K562 (cell line): ENCODE data around the gene DDR1. TPM values are rescaled to one million over a fixed set of nuclear protein-coding genes. Genes with fewer than 3 reads are reported as not detected.
A peak's percentile ranks its signal among the peaks of the same experiment; 100 is the strongest.

ENCODE experiments used
- ARID2 ChIP-seq: fragments of 450-650 bp; IDR thresholded peaks from 2 replicates; pipeline ENCODE4 v1.6.1; 2017; ENCODE audit warnings: antibody characterized with exemption, mild to moderate bottlenecking
- ARNT ChIP-seq, 2 experiments: fragments of 450-650 bp; IDR thresholded peaks; 2 replicates each; pipeline ENCODE4 v1.6.1; 2016; ENCODE audit warnings: mild to moderate bottlenecking in 1 of 2
- CHAMP1 ChIP-seq: fragments of 450-650 bp; IDR thresholded peaks from 2 replicates; pipeline ENCODE4 v1.6.1; 2016; ENCODE audit warnings: mild to moderate bottlenecking
- DACH1 ChIP-seq: fragments of 450-650 bp; IDR thresholded peaks from 2 replicates; pipeline ENCODE4 v1.6.1; 2018; ENCODE audit not compliant: partially characterized antibody
- ETS2 ChIP-seq: IDR thresholded peaks from 2 replicates; pipeline ENCODE4 v1.6.1; 2016; ENCODE audit warnings: borderline replicate concordance, missing genetic modification characterization, mild to moderate bottlenecking, moderate library complexity, missing compliant biosample characterization; ENCODE audit not compliant: poor library complexity, severe bottlenecking
- ETV1 ChIP-seq: fragments of 450-650 bp; conservative IDR thresholded peaks from 2 replicates; pipeline ENCODE4 v1.6.1; 2016; ENCODE audit warnings: missing genetic modification characterization, control low read depth, low read depth, missing compliant biosample characterization
- FOXO4 ChIP-seq: fragments of 450-650 bp; formaldehyde crosslinking; IDR thresholded peaks from 2 replicates; pipeline ENCODE4 v1.4.0; 2020; ENCODE audit warnings: mild to moderate bottlenecking, moderate library complexity
- GABPB2 ChIP-seq: fragments of 250-450 bp; sonication (Bioruptor Pico); conservative IDR thresholded peaks from 2 replicates; pipeline ENCODE4 v1.5.1; 2021; ENCODE audit warnings: mild to moderate bottlenecking
- MXI1 ChIP-seq: IDR thresholded peaks from 2 replicates; pipeline ENCODE4 v1.6.1; 2011; ENCODE audit warnings: low read depth, mild to moderate bottlenecking, improper control_type of control experiment, low read length
- MYNN ChIP-seq, 2 experiments: sonication (generic); formaldehyde crosslinking in 1 of 2; IDR thresholded peaks; 2 replicates each; pipeline versions ENCODE4 v1.5.0 to v1.6.1; 2016 to 2020; ENCODE audit warnings: antibody characterized with exemption in 1 of 2, missing genetic modification reagents in 1 of 2
- PRPF4 ChIP-seq: fragments of 200-400 bp; formaldehyde crosslinking; IDR thresholded peaks from one replicate; pipeline ENCODE4 v1.6.1; 2017; ENCODE audit warnings: low read length, low read depth, mild to moderate bottlenecking; ENCODE audit not compliant: insufficient read depth, poor library complexity, severe bottlenecking
- PTBP1 ChIP-seq: fragments of 200-400 bp; formaldehyde crosslinking; IDR thresholded peaks from 2 replicates; pipeline ENCODE4 v1.6.1; 2017; ENCODE audit warnings: low read depth, low read length
- RCOR1 ChIP-seq, 2 experiments: IDR thresholded peaks; 2 replicates each; pipeline ENCODE4 v1.6.1; 2012; ENCODE audit warnings: low read depth in 2 of 2, low read length in 2 of 2, borderline replicate concordance in 1 of 2, improper control_type of control experiment in 1 of 2
- RNF219 ChIP-seq: fragments of 250-450 bp; sonication (Bioruptor Pico); IDR thresholded peaks from 2 replicates; pipeline ENCODE4 v1.5.0; 2022; ENCODE audit warnings: mild to moderate bottlenecking
- SAFB2 ChIP-seq: fragments of 200-400 bp; formaldehyde crosslinking; IDR thresholded peaks from 2 replicates; pipeline ENCODE4 v1.6.1; 2018; ENCODE audit warnings: borderline replicate concordance, low read length, low read depth, moderate library complexity; ENCODE audit not compliant: severe bottlenecking
- SNAPC5 ChIP-seq: fragments of 250-450 bp; sonication (Bioruptor Pico); IDR thresholded peaks from 2 replicates; pipeline ENCODE4 v1.8.0; 2021; ENCODE audit warnings: moderate library complexity, mild to moderate bottlenecking, inconsistent platforms
- TRIM28 ChIP-seq: fragments of 450-650 bp; IDR thresholded peaks from 2 replicates; pipeline ENCODE4 v1.6.1; 2017
- TSHZ1 ChIP-seq: fragments of 250-450 bp; sonication (Bioruptor Pico); IDR thresholded peaks from 2 replicates; pipeline ENCODE4 v1.4.0; 2020; ENCODE audit warnings: mild to moderate bottlenecking, moderate library complexity
- ZNF384 ChIP-seq: IDR thresholded peaks from 2 replicates; pipeline ENCODE4 v1.6.1; 2012; ENCODE audit warnings: low read depth, low read length, improper control_type of control experiment
- ZNF436 ChIP-seq: fragments of 250-450, 450-650 bp; sonication (Bioruptor Pico); formaldehyde crosslinking; IDR thresholded peaks from 2 replicates; pipeline ENCODE4 v1.7.0; 2020; ENCODE audit warnings: mild to moderate bottlenecking
- polyA plus RNA-seq, 8 experiments: library from polyadenylated mRNA; depleted of rRNA in 4 of 8; stranded (reverse) in 5 of 8; unstranded in 3 of 8; fragments of >200 nt; fragmentation: Nextera tagmentation in 2 of 8; fragmentation: Illumina TruSeq in 1 of 8; extraction: Ambion mirVana in 2 of 8; extraction: Trizol in 1 of 8; gene quantifications; 2 replicates each; pipeline versions ENCODE4 v1.2.1 to v1.2.3, GENCODE V29; 2011 to 2014; ENCODE audit warnings: inconsistent platforms in 1 of 8, missing spikeins in 1 of 8
- total RNA-seq, 7 experiments: library from RNA; depleted of rRNA in 6 of 7; stranded (reverse); fragments of >200 nt in 6 of 7; fragmentation: Illumina TruSeq in 2 of 7; extraction: Trizol in 2 of 7; gene quantifications; 2 replicates each; pipeline versions ENCODE4 v1.2.1 to v1.2.3, GENCODE V29; 2011 to 2021; ENCODE audit warnings: low replicate concordance in 1 of 7

The DDR1 gene
- total and polyA plus RNA-seq, 9 of the 15 experiments (the other 6 are each of a cell fraction or from before 2014, with no cell fraction given) = 1.4 to 44.6 (median 12.2) TPM

- no peak for TF ChIP-seq ZNF436 (CRISPR knock-in tag)
- TF ChIP-seq FOXO4 (CRISPR knock-in tag) = no peak
- TF ChIP-seq ARID2 = peak; percentile 75; the same call in 1 of the 2 replicates
- TF ChIP-seq ETS2 (tag) = no peak
- peak; percentile 93 for TF ChIP-seq ZNF384
- TF ChIP-seq CHAMP1 = no peak
- TF ChIP-seq RNF219 (CRISPR knock-in tag) = no peak
- TF ChIP-seq ETV1 (tag) = no peak
- no peak for TF ChIP-seq MYNN (IDR thresholded peaks at IDR 0.05)
- TF ChIP-seq MYNN (CRISPR knock-in tag; IDR thresholded peaks at IDR 0.05) = no peak
- no peak for TF ChIP-seq PRPF4
- TF ChIP-seq SNAPC5 (CRISPR knock-in tag) = no peak
- TF ChIP-seq DACH1 = no peak
- no peak for TF ChIP-seq PTBP1
- TF ChIP-seq SAFB2 = no peak
- 0 out of 4 replicates have a peak, but pooled peaks of 1 of the 2 experiments have one; percentile 26 for TF ChIP-seq ARNT (IDR thresholded peaks at IDR 0.05)
- no peak for TF ChIP-seq GABPB2 (CRISPR knock-in tag)
- no peak for TF ChIP-seq RCOR1 (IDR thresholded peaks at IDR 0.05; ENCODE audit: borderline replicate concordance in 1 of 2, low read depth in 2 of 2, low read length in 2 of 2)
- TF ChIP-seq TRIM28 = no peak
- no peak for TF ChIP-seq TSHZ1 (CRISPR knock-in tag)
- no peak for TF ChIP-seq MXI1
Measured at GRCh38 chr6:30915591-30915946, 31.2 kb downstream of the DDR1 start (continued).
